Nephron progenitor cell (in vitro differentiated cells): ENCODE data around the gene GPATCH8.

Experiments used
- DNase-seq: peaks from one replicate; pipeline ENCODE4 v3.0.0; 2021
- H3K27ac Mint-ChIP-seq: 2 replicates; pipeline ENCODE4 v1.8.0; 2021; ENCODE audit warnings: mild to moderate bottlenecking, moderate library complexity, mixed read lengths
- H3K27me3 Mint-ChIP-seq: 2 replicates; pipeline ENCODE4 v1.8.0; 2021; ENCODE audit warnings: mild to moderate bottlenecking, low read depth, mixed read lengths; ENCODE audit not compliant: poor library complexity
- H3K36me3 Mint-ChIP-seq: 2 replicates; pipeline ENCODE4 v1.8.0; 2021; ENCODE audit warnings: low read depth, mixed read lengths
- H3K4me1 Mint-ChIP-seq: 2 replicates; pipeline ENCODE4 v1.8.0; 2021; ENCODE audit warnings: mixed read lengths
- H3K4me3 Mint-ChIP-seq: 2 replicates; pipeline ENCODE4 v1.8.0; 2021; ENCODE audit warnings: mild to moderate bottlenecking, moderate library complexity, mixed read lengths
- H3K9me3 Mint-ChIP-seq: 2 replicates; pipeline ENCODE4 v1.8.0; 2021; ENCODE audit warnings: mild to moderate bottlenecking, moderate library complexity, mixed read lengths
- TF ChIP-seq, protein P1 (sequence below): fragments of 200-600 bp; sonication (generic); IDR thresholded peaks from 2 replicates; pipeline ENCODE4 v1.5.0; 2021; ENCODE audit warnings: antibody characterized with exemption

Gene GPATCH8

DNA sequence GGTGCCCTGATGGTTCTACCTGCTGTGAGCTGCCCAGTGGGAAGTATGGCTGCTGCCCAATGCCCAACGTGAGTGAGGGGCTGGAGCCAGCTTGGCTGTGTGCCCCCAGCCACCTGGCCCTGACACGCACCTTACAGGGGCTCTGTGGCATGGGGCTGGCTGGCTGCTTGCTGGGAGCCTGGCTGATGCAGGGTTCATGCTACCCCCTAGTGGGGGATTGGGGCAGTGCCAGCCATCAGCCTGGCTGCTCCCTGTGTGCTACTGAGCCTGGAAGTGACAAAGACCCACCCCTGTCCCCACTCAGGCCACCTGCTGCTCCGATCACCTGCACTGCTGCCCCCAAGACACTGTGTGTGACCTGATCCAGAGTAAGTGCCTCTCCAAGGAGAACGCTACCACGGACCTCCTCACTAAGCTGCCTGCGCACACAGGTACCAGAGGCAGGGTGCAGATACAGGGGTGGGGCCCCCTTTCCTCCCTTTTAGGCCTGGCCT is 152.4 kb downstream of the GPATCH8 start:
- peaks cover 7% of the 10 kb centered on the region for H3K27me3 Mint-ChIP-seq
- TF ChIP-seq, protein P1, sequence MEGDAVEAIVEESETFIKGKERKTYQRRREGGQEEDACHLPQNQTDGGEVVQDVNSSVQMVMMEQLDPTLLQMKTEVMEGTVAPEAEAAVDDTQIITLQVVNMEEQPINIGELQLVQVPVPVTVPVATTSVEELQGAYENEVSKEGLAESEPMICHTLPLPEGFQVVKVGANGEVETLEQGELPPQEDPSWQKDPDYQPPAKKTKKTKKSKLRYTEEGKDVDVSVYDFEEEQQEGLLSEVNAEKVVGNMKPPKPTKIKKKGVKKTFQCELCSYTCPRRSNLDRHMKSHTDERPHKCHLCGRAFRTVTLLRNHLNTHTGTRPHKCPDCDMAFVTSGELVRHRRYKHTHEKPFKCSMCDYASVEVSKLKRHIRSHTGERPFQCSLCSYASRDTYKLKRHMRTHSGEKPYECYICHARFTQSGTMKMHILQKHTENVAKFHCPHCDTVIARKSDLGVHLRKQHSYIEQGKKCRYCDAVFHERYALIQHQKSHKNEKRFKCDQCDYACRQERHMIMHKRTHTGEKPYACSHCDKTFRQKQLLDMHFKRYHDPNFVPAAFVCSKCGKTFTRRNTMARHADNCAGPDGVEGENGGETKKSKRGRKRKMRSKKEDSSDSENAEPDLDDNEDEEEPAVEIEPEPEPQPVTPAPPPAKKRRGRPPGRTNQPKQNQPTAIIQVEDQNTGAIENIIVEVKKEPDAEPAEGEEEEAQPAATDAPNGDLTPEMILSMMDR, result peak; percentile 85
- no peak overlapping the region for H3K27ac Mint-ChIP-seq
- H3K36me3 Mint-ChIP-seq, result peaks cover 5% of the 10 kb centered on the region
- H3K4me1 Mint-ChIP-seq, result peaks cover 18% of the 10 kb centered on the region
- DNase-seq, result peak; percentile 84
- no peaks in the 10 kb centered on the region for H3K9me3 Mint-ChIP-seq
- H3K4me3 Mint-ChIP-seq, result no peak overlapping the region

DNA sequence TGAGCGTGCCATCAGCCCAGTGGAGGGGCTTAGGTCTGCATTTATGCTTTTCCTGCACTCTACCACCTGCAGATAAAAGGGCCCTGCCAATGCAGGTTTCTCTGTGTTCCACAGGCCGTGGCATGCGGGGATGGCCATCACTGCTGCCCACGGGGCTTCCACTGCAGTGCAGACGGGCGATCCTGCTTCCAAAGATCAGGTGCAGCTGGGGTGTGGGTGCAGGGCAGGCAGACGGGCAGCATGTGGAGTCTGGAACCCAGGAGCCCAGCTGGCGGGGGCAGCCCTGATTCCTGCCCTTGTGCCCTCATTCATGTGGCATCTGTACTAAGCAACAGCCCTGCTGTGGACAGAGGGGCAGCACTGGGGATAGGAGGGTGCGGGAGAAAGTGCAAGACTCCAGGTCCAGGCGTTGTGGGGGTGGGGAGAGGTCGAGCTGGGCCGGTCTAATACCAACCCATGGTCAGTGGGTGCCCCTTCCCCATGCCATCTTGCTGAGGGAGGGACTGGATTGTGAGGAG is 153.6 kb downstream of the GPATCH8 start:
- TF ChIP-seq, protein P1, result no peak
- peaks cover 5% of the 10 kb centered on the region for H3K36me3 Mint-ChIP-seq
- no peak overlapping the region for H3K4me3 Mint-ChIP-seq
- no peak overlapping the region for H3K27ac Mint-ChIP-seq
- peaks cover 22% of the 10 kb centered on the region for H3K4me1 Mint-ChIP-seq
- H3K9me3 Mint-ChIP-seq, result no peaks in the 10 kb centered on the region
- H3K27me3 Mint-ChIP-seq, result peaks cover 7% of the 10 kb centered on the region
- DNase-seq, result no peak

DNA sequence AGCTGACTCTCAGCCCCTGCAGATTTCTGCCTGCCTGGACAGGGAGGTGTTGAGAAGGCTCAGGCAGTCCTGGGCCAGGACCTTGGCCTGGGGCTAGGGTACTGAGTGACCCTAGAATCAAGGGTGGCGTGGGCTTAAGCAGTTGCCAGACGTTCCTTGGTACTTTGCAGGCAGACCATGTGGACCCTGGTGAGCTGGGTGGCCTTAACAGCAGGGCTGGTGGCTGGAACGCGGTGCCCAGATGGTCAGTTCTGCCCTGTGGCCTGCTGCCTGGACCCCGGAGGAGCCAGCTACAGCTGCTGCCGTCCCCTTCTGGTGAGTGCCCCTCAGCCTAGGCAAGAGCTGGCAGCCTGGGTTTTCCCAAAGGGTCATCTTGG is 154.2 kb downstream of the GPATCH8 start:
- DNase-seq, result no peak
- Mint-ChIP-seq H3K4me1 (peaks cover 27% of the 10 kb centered on the region), H3K27me3 (peaks cover 9% of the 10 kb centered on the region), H3K4me3 (no peak overlapping the region), H3K9me3 (no peaks in the 10 kb centered on the region), H3K27ac (no peak overlapping the region), H3K36me3 (peaks cover 5% of the 10 kb centered on the region)
- TF ChIP-seq, protein P1, result no peak

DNA sequence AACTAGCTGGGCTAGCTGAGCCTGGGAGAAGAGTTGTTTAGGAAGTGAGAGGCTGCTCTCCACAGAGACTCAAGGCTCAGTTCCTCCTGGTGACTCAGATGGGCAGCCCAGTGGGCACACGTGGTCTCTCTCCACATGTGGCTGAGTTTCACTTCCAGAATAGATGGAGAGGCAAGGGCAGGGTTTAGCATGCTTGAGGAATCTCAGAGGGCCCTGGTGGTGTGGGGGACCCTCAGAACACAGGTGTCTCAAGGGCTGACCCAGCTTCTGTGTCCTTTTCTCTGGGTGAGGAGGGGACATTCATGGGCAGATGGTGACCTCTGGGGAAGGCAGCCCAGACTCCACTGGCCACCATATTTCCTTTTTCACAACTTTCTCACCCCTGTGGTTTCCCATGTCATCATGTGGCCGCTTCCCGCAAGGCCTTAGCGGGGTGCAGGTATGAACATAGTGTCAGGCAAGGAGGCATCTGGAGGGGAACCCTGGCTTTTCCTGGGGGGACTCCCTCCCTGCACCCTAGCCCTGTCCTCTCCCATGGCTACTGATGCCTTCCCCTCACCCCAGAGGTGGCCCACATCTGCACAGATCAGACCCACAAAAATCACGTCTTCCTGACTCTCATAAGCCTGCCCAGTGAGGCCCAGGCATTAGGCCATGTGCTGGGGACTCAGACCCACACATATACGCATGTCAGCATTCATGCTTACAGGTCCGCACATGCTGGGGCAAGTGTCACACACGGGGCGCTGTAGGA is 154.8 kb downstream of the GPATCH8 start:
- no peak for DNase-seq
- peaks cover 32% of the 10 kb centered on the region for H3K4me1 Mint-ChIP-seq
- no peak overlapping the region for H3K27ac Mint-ChIP-seq
- H3K36me3 Mint-ChIP-seq, result peaks cover 5% of the 10 kb centered on the region
- H3K4me3 Mint-ChIP-seq, result no peak overlapping the region
- TF ChIP-seq, protein P1, result no peak
- H3K27me3 Mint-ChIP-seq, result peaks cover 14% of the 10 kb centered on the region
- H3K9me3 Mint-ChIP-seq, result no peaks in the 10 kb centered on the region
